ENCODE data around the gene ZSCAN30.

ZSCAN30 gene

DNA sequence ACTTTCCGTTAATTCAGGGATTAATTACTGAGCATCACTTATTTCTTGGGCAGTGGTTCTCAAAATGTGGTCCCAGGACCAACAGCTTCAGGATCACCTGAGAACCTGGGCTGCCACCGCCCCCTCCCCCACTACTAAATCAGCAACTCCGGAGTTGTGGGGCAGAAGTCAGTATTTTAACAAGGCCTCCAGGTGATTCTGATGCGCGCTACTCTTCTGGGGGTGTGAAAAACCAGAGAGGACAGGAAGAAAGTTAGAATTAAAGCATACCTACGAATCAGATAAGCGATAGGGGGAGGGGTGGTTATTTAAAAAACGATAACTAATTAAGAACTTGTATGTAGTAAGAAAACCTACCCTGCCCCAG lies 319 bp downstream of the ZSCAN30 start:
- H2AK5ac ChIP-seq (ENCODE audit: low read length, severe bottlenecking): peak overlapping the region; percentile 67
- peaks cover 48% of the 10 kb centered on the region for H3K9me3 ChIP-seq (ENCODE audit: control insufficient read depth, low read length)
- H3K23ac ChIP-seq (ENCODE audit: low read length in 2 of 2): no peak overlapping the region
- no peak overlapping the region for H2AFZ ChIP-seq (ENCODE audit: low read depth, low read length)
- peak overlapping the region; percentile 52 for H3K27ac ChIP-seq (ENCODE audit: low read length, poor library complexity, severe bottlenecking)
- no peak overlapping the region for H3K14ac ChIP-seq (ENCODE audit: low read length in 2 of 2)
- no peaks in the 10 kb centered on the region for H3K27me3 ChIP-seq (ENCODE audit: control insufficient read depth in 1 of 2, insufficient read depth in 1 of 2, low read length in 2 of 2)
- H3K36me3 ChIP-seq (ENCODE audit: control insufficient read depth in 1 of 2, insufficient read depth in 2 of 2, low read depth in 1 of 2, low read length in 2 of 2): peaks cover 8 to 37% of the 10 kb centered on the region in 2 experiments
- peaks cover 4% of the 10 kb centered on the region for H3K4me1 ChIP-seq (ENCODE audit: control insufficient read depth, insufficient read depth, low read depth, low read length)
- H4K91ac ChIP-seq (ENCODE audit: low read length): no peak overlapping the region
- peak overlapping the region in 1 of 2 experiments; percentile 82 for H3K18ac ChIP-seq (ENCODE audit: low read depth in 1 of 2, low read length in 2 of 2)
- H2BK5ac ChIP-seq (ENCODE audit: low read depth, low read length, poor library complexity, severe bottlenecking): no peak overlapping the region
- DNase-seq: no peak
- peaks cover 30% of the 10 kb centered on the region for H3K79me1 ChIP-seq (replicated peaks; ENCODE audit: low read length, poor library complexity, severe bottlenecking)
- 15% methylated on average over 4 of the region's 8 CpGs for WGBS
- no peak overlapping the region for H2BK12ac ChIP-seq (ENCODE audit: low read length in 2 of 2)
- H3K4ac ChIP-seq (ENCODE audit: low read depth in 1 of 2, low read length in 2 of 2): peak overlapping the region in 1 of 2 experiments; percentile 5
- H2BK120ac ChIP-seq (ENCODE audit: low read depth, low read length): no peak overlapping the region
- H2BK15ac ChIP-seq (ENCODE audit: low read depth, poor library complexity, severe bottlenecking): peak overlapping the region; percentile 67
- H4K8ac ChIP-seq (ENCODE audit: low read length): peak overlapping the region; percentile 80
- H3K4me2 ChIP-seq (ENCODE audit: low read length, poor library complexity, severe bottlenecking): peak overlapping the region; percentile 87
- peak overlapping the region; percentile 79 to 97 for H3K4me3 ChIP-seq (ENCODE audit: insufficient read depth in 1 of 2, low read depth in 1 of 2, low read length in 2 of 2)
- peak overlapping the region; percentile 97 for H3K9ac ChIP-seq (ENCODE audit: low read length)

DNA sequence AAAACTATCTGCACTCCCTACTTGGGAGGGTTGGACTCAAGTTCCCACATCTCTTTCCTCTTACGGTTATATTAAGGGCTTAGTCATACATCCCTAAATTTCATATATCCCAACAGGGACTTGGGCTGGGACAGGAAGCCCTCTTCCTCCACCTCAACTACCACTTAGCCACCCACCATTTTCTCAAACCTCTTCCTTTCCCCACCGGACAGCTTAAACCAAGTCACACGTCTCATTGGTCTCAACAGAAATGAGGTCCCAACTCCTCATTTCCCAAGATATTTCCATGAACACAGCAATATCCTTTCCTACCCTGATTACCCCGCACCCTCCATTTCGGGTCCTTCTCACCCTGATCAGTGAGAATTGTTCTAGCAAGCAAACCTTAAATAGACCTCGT lies 736 bp downstream of the ZSCAN30 start:
- peak overlapping the region; percentile 97 for H3K9ac ChIP-seq (ENCODE audit: low read length)
- peak overlapping the region; percentile 55 for H2AK5ac ChIP-seq (ENCODE audit: low read length, severe bottlenecking)
- no peak overlapping the region for H4K8ac ChIP-seq (ENCODE audit: low read length)
- no peak overlapping the region for H3K14ac ChIP-seq (ENCODE audit: low read length in 2 of 2)
- H3K4me2 ChIP-seq (ENCODE audit: low read length, poor library complexity, severe bottlenecking): peak overlapping the region; percentile 87
- no peak overlapping the region for H2BK120ac ChIP-seq (ENCODE audit: low read depth, low read length)
- H3K18ac ChIP-seq (ENCODE audit: low read depth in 1 of 2, low read length in 2 of 2): peak overlapping the region; percentile 25 to 72
- H3K27me3 ChIP-seq (ENCODE audit: control insufficient read depth in 1 of 2, insufficient read depth in 1 of 2, low read length in 2 of 2): no peaks in the 10 kb centered on the region
- peak overlapping the region in 1 of 2 experiments; percentile 5 for H3K4ac ChIP-seq (ENCODE audit: low read depth in 1 of 2, low read length in 2 of 2)
- H3K79me1 ChIP-seq (replicated peaks; ENCODE audit: low read length, poor library complexity, severe bottlenecking): peaks cover 32% of the 10 kb centered on the region
- H3K4me1 ChIP-seq (ENCODE audit: control insufficient read depth, insufficient read depth, low read depth, low read length): peaks cover 4% of the 10 kb centered on the region
- H2BK5ac ChIP-seq (ENCODE audit: low read depth, low read length, poor library complexity, severe bottlenecking): no peak overlapping the region
- H2BK12ac ChIP-seq (ENCODE audit: low read length in 2 of 2): peak overlapping the region in 1 of 2 experiments; percentile 47
- H3K36me3 ChIP-seq (ENCODE audit: control insufficient read depth in 1 of 2, insufficient read depth in 2 of 2, low read depth in 1 of 2, low read length in 2 of 2): peaks cover 12 to 37% of the 10 kb centered on the region in 2 experiments
- peak; percentile 12 for DNase-seq
- no peak overlapping the region for H3K27ac ChIP-seq (ENCODE audit: low read length, poor library complexity, severe bottlenecking)
- no peak overlapping the region for H4K91ac ChIP-seq (ENCODE audit: low read length)
- WGBS: 54% methylated on average over 6 of the region's 6 CpGs
- peak overlapping the region; percentile 57 for H2AFZ ChIP-seq (ENCODE audit: low read depth, low read length)
- peaks cover 48% of the 10 kb centered on the region for H3K9me3 ChIP-seq (ENCODE audit: control insufficient read depth, low read length)
- peak overlapping the region in 1 of 2 experiments; percentile 97 for H3K4me3 ChIP-seq (ENCODE audit: insufficient read depth in 1 of 2, low read depth in 1 of 2, low read length in 2 of 2)
- H3K23ac ChIP-seq (ENCODE audit: low read length in 2 of 2): no peak overlapping the region
- H2BK15ac ChIP-seq (ENCODE audit: low read depth, poor library complexity, severe bottlenecking): no peak overlapping the region

DNA sequence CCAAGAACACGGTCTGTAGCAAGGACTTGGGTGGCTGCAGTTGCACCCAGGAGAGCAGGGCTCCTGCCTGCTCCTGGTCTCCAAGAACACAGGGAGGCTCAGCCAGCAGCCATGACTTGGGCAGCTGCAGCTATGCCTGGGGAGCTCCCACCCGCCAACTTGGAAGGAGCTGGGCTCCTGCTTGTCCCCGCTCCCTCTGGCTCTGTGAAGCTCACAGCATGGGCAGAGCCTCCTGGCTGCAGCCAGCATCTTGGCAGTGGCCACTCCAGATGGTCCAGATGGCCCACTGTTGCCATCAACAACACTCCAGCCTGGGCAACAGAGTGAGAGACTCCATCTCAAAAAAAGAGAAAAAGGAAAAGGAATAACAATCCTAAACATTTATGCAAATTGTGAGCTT lies 5.2 kb downstream of the ZSCAN30 start:
- Histone ChIP-seq H2BK120ac (ENCODE audit: low read depth, low read length) (no peak overlapping the region), H3K27me3 (ENCODE audit: control insufficient read depth in 1 of 2, insufficient read depth in 1 of 2, low read length in 2 of 2) (no peaks in the 10 kb centered on the region), H3K79me1 (replicated peaks; ENCODE audit: low read length, poor library complexity, severe bottlenecking) (peaks cover 30% of the 10 kb centered on the region), H3K23ac (ENCODE audit: low read length in 2 of 2) (no peak overlapping the region), H4K91ac (ENCODE audit: low read length) (no peak overlapping the region), H3K36me3 (ENCODE audit: control insufficient read depth in 1 of 2, insufficient read depth in 2 of 2, low read depth in 1 of 2, low read length in 2 of 2) (peaks cover 21 to 25% of the 10 kb centered on the region in 2 experiments), H3K4ac (ENCODE audit: low read depth in 1 of 2, low read length in 2 of 2) (no peak overlapping the region), H3K4me3 (ENCODE audit: insufficient read depth in 1 of 2, low read depth in 1 of 2, low read length in 2 of 2) (no peak overlapping the region), H2AK5ac (ENCODE audit: low read length, severe bottlenecking) (no peak overlapping the region), H3K18ac (ENCODE audit: low read depth in 1 of 2, low read length in 2 of 2) (no peak overlapping the region), H2BK15ac (ENCODE audit: low read depth, poor library complexity, severe bottlenecking) (no peak overlapping the region), H3K14ac (ENCODE audit: low read length in 2 of 2) (no peak overlapping the region), H2BK12ac (ENCODE audit: low read length in 2 of 2) (no peak overlapping the region), H2BK5ac (ENCODE audit: low read depth, low read length, poor library complexity, severe bottlenecking) (no peak overlapping the region), H3K4me1 (ENCODE audit: control insufficient read depth, insufficient read depth, low read depth, low read length) (peaks cover 1% of the 10 kb centered on the region), H3K9me3 (ENCODE audit: control insufficient read depth, low read length) (peaks cover 69% of the 10 kb centered on the region), H4K8ac (ENCODE audit: low read length) (no peak overlapping the region), H2AFZ (ENCODE audit: low read depth, low read length) (no peak overlapping the region), H3K27ac (ENCODE audit: low read length, poor library complexity, severe bottlenecking) (no peak overlapping the region), H3K9ac (ENCODE audit: low read length) (no peak overlapping the region), H3K4me2 (ENCODE audit: low read length, poor library complexity, severe bottlenecking) (no peak overlapping the region)
- 94% methylated on average over 3 of the region's 3 CpGs for WGBS
- no peak for DNase-seq

DNA sequence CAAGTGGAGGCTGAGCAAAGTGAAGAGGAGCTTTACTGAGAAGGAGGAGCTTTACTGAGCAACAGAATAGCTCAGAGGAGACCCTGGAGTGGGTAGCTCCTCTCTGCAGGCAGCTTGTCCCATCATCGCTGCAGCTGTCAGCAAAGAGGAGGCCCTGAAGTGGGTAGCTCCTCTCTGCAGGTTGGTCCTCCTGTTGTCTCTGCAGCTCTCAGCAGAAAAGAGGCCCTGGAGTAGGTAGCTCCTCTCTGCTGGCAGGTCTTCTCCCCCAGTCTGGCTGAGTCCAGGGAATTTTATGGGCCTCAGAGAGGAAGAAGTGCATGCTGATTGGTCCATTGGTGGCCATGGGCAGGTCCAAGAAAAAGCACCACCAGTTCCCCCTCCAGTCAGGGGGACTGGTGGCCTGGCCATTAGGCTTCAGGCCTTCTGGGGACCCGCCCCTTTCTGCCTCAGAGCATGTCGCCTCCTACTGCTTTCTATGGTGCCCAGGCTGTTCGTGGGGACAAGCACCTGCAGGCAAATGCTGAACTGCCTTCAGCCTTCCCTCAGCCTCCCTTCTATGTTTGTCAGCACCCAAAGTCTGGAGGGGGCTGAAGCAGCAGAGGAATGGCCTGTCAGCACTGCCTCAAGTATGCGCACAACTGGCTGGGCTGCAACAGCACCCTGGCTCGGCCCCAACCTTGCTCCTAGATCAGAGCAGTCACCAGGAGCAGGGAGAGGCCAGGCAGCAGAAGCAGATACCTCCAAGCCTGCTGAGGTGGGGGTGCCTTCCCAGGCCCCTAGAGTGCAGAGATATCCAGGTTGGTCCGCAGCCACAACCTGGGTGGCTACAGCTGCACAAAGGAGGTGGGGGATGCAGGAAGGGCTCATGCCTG lies 5.9 kb downstream of the ZSCAN30 start:
- Histone ChIP-seq H2BK12ac (ENCODE audit: low read length in 2 of 2) (no peak overlapping the region), H3K9ac (ENCODE audit: low read length) (no peak overlapping the region), H3K36me3 (ENCODE audit: control insufficient read depth in 1 of 2, insufficient read depth in 2 of 2, low read depth in 1 of 2, low read length in 2 of 2) (peaks cover 21 to 26% of the 10 kb centered on the region in 2 experiments), H4K8ac (ENCODE audit: low read length) (no peak overlapping the region), H2AK5ac (ENCODE audit: low read length, severe bottlenecking) (no peak overlapping the region), H2BK5ac (ENCODE audit: low read depth, low read length, poor library complexity, severe bottlenecking) (no peak overlapping the region), H3K27me3 (ENCODE audit: control insufficient read depth in 1 of 2, insufficient read depth in 1 of 2, low read length in 2 of 2) (no peaks in the 10 kb centered on the region), H3K4me2 (ENCODE audit: low read length, poor library complexity, severe bottlenecking) (no peak overlapping the region), H3K27ac (ENCODE audit: low read length, poor library complexity, severe bottlenecking) (no peak overlapping the region), H3K23ac (ENCODE audit: low read length in 2 of 2) (no peak overlapping the region), H3K79me1 (replicated peaks; ENCODE audit: low read length, poor library complexity, severe bottlenecking) (peaks cover 31% of the 10 kb centered on the region), H2AFZ (ENCODE audit: low read depth, low read length) (no peak overlapping the region), H3K18ac (ENCODE audit: low read depth in 1 of 2, low read length in 2 of 2) (no peak overlapping the region), H3K4me3 (ENCODE audit: insufficient read depth in 1 of 2, low read depth in 1 of 2, low read length in 2 of 2) (no peak overlapping the region), H3K14ac (ENCODE audit: low read length in 2 of 2) (no peak overlapping the region), H4K91ac (ENCODE audit: low read length) (no peak overlapping the region), H3K4ac (ENCODE audit: low read depth in 1 of 2, low read length in 2 of 2) (no peak overlapping the region), H3K4me1 (ENCODE audit: control insufficient read depth, insufficient read depth, low read depth, low read length) (peaks cover 1% of the 10 kb centered on the region), H3K9me3 (ENCODE audit: control insufficient read depth, low read length) (peaks cover 76% of the 10 kb centered on the region), H2BK15ac (ENCODE audit: low read depth, poor library complexity, severe bottlenecking) (no peak overlapping the region), H2BK120ac (ENCODE audit: low read depth, low read length) (no peak overlapping the region)
- no peak for DNase-seq
- 94% methylated on average over 7 of the region's 7 CpGs for WGBS
